22Rv1 (cell line): ENCODE results near the gene FADS2.

Experiments
- H3K27ac ChIP-seq: fragments of 450-650 bp; 2 replicates; pipeline ENCODE4 v1.5.1; 2017
- ZFX ChIP-seq: fragments of 450-650 bp; IDR thresholded peaks from 2 replicates; pipeline ENCODE4 v1.6.1; 2017; ENCODE audit warnings: antibody characterized with exemption, borderline replicate concordance
- TF ChIP-seq, protein P1 (sequence below): fragments of 450-650 bp; IDR thresholded peaks from 2 replicates; pipeline ENCODE4 v1.5.1; 2017; ENCODE audit warnings: mild to moderate bottlenecking

Gene FADS2

DNA sequence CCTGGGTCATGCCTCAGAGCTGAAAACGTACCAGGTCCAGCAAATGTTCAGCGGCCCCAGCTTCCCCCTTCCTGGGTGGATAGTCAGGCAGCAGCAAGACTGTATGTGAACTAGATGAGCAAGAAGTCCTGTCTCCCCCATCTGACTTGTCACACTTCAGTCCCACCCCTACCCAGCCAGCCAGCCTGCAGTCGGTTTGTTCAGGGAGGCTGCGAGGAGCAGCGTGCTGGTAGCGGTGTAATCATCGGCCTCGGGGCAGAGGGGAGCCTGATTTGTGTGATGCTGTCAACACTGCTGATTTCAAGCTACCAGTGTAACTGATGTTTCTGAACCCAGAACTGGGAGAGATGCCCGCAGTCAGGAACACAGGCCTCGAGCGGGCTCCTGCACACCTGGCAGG, 45.3 kb upstream of the FADS2 start:
- H3K27ac ChIP-seq: peak overlapping the region; percentile 33; the same call in 1 of the 2 replicates

DNA sequence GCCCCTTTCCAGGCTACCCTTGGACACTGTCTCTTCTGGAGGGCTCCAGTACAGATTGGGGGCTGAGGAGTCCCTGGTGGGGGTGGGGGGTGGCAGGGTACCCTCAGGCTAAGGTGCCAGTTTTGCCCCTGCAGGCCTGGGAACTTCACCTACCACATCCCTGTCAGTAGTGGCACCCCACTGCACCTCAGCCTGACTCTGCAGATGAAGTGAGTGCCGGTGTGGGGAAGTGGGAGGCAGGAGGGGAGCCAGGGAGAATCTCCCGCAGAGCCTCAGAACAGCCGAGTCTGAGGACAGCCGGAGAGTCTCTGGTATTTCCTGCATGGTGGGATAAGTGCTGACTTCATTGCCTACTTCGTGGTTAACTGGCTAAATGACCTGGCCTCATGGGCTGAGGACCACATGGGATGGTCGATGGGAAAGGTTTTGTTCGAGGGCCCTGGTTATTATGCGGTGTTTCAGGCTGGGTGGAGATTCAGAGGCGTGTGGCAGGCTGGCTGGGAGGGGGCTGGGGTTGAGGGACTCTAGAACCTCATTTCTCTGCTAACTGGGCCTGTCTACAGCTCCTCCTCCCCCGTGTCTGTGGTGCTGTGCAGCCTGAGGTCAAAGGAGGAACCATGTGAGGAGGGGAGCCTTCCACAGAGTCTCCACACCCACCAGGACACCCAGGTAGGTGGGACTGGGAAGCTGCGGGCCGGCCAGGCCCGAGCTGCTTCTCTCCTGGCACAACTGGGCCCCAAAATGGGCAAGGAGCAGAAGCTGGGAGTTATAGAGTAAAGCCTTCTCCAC, 44.2 kb upstream of the FADS2 start:
- no peak for TF ChIP-seq ZFX
- TF ChIP-seq, protein P1, sequence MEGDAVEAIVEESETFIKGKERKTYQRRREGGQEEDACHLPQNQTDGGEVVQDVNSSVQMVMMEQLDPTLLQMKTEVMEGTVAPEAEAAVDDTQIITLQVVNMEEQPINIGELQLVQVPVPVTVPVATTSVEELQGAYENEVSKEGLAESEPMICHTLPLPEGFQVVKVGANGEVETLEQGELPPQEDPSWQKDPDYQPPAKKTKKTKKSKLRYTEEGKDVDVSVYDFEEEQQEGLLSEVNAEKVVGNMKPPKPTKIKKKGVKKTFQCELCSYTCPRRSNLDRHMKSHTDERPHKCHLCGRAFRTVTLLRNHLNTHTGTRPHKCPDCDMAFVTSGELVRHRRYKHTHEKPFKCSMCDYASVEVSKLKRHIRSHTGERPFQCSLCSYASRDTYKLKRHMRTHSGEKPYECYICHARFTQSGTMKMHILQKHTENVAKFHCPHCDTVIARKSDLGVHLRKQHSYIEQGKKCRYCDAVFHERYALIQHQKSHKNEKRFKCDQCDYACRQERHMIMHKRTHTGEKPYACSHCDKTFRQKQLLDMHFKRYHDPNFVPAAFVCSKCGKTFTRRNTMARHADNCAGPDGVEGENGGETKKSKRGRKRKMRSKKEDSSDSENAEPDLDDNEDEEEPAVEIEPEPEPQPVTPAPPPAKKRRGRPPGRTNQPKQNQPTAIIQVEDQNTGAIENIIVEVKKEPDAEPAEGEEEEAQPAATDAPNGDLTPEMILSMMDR: no peak
- no peak overlapping the region for H3K27ac ChIP-seq

More for the DNA sequence above, 45.3 kb upstream of the FADS2 start:
- TF ChIP-seq ZFX: no peak
- TF ChIP-seq, protein P1: no peak

DNA sequence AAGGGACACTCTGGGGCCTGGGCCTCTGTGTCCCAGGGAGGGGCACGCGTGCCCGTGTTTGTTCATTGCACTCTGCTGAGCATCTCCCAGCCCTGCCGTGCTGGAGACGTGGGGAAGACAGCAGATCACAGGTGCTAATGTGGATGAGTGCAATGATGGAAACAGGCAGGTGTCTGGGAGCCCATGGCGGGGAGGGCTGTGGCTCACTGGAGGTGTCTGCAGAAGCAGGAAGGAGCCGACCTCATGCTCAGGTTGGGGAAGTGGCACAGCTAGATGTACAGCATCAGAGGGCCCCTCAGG, 43.6 kb upstream of the FADS2 start:
- TF ChIP-seq ZFX: no peak
- TF ChIP-seq, protein P1: no peak
- no peak overlapping the region for H3K27ac ChIP-seq

DNA sequence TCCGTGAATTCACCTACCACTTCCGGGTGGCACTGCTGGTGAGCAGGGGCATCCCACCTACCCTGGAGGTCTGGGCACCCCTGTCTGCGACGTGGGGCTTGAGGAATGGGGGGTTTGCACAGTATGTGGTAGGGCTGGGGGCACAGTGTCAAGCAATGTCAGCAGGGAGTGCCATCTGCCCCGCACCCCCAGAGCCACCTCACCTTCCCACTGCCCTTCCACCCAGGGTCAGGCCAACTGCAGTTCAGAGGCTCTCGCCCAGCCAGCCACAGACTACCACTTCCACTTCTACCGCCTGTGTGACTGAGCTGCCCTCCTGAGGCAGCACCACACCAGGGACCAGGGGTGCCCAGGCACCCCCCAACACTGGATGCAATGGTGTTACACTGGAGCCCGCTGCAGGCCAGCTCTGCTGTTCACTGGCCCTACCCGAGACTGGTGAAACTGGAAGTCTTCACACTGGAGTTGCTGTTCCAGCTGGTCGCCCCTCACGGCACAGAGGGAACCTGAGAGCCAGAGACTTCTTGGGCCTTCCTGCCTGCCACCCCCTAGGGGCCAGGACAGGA, 42.2 kb upstream of the FADS2 start:
- no peak overlapping the region for H3K27ac ChIP-seq
- TF ChIP-seq ZFX: no peak
- TF ChIP-seq, protein P1: no peak

DNA sequence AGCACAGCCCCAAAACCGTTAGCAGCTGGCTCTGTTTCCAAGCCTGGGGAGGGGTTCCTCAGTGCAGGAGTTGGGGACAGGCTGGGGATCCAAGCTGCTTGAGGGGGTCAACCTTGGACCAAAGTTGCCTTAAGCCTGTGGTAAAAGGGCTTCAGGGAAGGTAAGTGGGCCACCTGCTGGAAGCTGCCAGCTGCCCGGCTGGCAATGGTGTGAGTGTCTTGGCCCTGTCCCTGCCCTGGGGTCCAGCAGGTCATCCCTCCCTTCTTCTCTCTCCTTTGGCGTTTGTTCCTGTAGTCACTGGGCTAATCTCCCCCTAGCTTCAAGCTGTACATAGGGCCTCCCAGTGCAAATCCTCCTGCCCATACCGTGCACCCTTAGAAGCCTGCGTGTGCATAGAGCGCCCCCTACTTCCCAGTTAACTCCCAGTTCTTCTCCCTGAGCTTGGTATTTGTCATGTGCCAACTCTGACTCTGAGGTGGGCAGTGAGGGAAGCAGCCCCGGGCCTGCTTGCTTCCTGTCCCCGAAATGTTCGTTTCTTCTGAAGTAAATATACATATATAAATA, 40.1 kb upstream of the FADS2 start:
- TF ChIP-seq, protein P1: peak; percentile 82
- TF ChIP-seq ZFX: no peak
- no peak overlapping the region for H3K27ac ChIP-seq

DNA sequence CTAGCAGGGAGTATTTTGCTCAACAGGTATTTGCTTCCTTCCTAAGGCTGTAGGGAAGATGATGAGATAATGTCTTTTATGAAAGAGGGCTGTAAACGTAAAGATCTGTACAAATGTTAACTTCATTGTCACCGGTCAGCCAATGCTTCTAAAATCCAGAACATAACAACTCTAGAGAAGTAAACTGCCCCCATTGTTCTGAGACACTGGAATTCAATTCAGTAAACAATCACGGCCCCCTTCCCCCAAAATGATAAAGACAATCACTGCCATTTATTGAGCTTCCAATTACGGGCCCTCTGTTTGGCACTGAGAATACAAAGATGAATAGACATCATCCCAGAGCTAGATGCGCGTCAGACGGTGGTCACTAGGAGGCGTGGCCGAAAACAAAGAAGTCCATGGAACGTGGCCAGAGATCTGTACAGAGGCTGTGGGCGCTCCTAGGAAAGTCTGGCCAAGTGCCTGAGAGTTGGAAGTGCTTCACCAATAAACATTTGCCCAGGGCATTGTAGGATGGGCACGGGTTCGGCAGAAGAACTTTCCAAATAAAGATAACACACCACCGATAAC, 36.3 kb upstream of the FADS2 start:
- no peak for TF ChIP-seq ZFX
- TF ChIP-seq, protein P1: peak; percentile 5; the same call in 1 of the 2 replicates
- H3K27ac ChIP-seq: peak overlapping the region; percentile 91
